Ishikawa (cell line): ENCODE results near the gene ENDOD1.

Experiments
- CREB1 ChIP-seq: IDR thresholded peaks from 2 replicates; pipeline ENCODE4 v1.6.1; 2012; ENCODE audit warnings: low read depth
- EGR1 ChIP-seq: IDR thresholded peaks from 2 replicates; pipeline ENCODE4 v1.6.1; 2012
- EP300 ChIP-seq: IDR thresholded peaks from 2 replicates; pipeline ENCODE4 v1.6.1; 2012; ENCODE audit warnings: borderline replicate concordance
- FOXM1 ChIP-seq: IDR thresholded peaks from 2 replicates; pipeline ENCODE4 v1.6.1; 2012; ENCODE audit warnings: low read depth, borderline replicate concordance
- NFIC ChIP-seq: IDR thresholded peaks from 2 replicates; pipeline ENCODE4 v1.6.1; 2012
- RAD21 ChIP-seq: IDR thresholded peaks from 2 replicates; pipeline ENCODE4 v1.6.1; 2012; ENCODE audit warnings: low read depth
- TAF1 ChIP-seq: IDR thresholded peaks from 2 replicates; pipeline ENCODE4 v1.6.1; 2012; ENCODE audit warnings: low read depth, mild to moderate bottlenecking
- YY1 ChIP-seq: IDR thresholded peaks from 2 replicates; pipeline ENCODE4 v1.6.1; 2012; ENCODE audit warnings: low read depth
- TF ChIP-seq, protein P1 (sequence below): IDR thresholded peaks from 2 replicates; pipeline ENCODE4 v1.6.1; 2012; ENCODE audit warnings: low read depth, mild to moderate bottlenecking

DNA sequence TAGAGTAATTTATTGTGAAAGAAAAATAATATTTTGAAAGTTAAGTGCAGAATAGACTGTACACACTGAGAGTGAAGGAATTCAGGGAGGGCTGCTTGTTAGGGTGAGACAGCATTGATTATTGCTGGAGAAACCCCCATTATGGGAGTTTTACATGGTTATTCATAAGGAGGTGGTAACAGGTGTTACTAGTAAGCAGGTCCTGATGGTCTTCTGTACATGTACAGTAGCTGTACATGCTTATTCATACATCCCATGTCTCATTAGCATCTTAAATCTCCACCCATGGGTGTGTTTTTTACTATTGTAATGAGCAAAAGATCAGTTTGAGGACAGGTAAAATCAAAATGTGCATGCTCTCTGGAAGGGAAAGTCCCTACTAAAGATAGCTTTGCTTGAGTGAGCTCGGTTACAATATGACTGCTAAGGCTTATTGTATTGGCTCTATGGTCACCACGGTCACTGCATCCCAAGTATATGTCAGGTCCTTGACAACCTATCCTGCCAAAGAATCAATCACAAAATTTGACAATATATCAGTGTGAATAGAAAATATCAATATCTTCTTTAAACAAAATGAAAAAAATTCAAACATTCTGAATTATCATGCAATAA, 34.3 kb upstream of the ENDOD1 start:
- TF ChIP-seq CREB1: no peak
- TF ChIP-seq FOXM1: no peak
- TF ChIP-seq, protein P1, sequence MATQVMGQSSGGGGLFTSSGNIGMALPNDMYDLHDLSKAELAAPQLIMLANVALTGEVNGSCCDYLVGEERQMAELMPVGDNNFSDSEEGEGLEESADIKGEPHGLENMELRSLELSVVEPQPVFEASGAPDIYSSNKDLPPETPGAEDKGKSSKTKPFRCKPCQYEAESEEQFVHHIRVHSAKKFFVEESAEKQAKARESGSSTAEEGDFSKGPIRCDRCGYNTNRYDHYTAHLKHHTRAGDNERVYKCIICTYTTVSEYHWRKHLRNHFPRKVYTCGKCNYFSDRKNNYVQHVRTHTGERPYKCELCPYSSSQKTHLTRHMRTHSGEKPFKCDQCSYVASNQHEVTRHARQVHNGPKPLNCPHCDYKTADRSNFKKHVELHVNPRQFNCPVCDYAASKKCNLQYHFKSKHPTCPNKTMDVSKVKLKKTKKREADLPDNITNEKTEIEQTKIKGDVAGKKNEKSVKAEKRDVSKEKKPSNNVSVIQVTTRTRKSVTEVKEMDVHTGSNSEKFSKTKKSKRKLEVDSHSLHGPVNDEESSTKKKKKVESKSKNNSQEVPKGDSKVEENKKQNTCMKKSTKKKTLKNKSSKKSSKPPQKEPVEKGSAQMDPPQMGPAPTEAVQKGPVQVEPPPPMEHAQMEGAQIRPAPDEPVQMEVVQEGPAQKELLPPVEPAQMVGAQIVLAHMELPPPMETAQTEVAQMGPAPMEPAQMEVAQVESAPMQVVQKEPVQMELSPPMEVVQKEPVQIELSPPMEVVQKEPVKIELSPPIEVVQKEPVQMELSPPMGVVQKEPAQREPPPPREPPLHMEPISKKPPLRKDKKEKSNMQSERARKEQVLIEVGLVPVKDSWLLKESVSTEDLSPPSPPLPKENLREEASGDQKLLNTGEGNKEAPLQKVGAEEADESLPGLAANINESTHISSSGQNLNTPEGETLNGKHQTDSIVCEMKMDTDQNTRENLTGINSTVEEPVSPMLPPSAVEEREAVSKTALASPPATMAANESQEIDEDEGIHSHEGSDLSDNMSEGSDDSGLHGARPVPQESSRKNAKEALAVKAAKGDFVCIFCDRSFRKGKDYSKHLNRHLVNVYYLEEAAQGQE: no peak
- TF ChIP-seq EP300: no peak
- no peak for TF ChIP-seq TAF1
- no peak for TF ChIP-seq YY1
- TF ChIP-seq EGR1: no peak
- no peak for TF ChIP-seq RAD21
- no peak for TF ChIP-seq NFIC
